Articular chondrocyte of knee joint (primary cell): ENCODE data around the gene IFRD1. TPM values are rescaled to one million over a fixed set of nuclear protein-coding genes. Genes with fewer than 3 reads are reported as not detected.

Experiments
- small RNA-seq: library from RNA; depleted of rRNA; stranded (forward); fragments of <200 nt; gene quantifications from one replicate; pipeline ENCODE3, GENCODE V24; 2012
- total RNA-seq: library from RNA; depleted of rRNA; stranded (reverse); fragments of >200 nt; gene quantifications from 2 replicates; pipeline ENCODE4 v1.2.3, GENCODE V29; 2012

Gene IFRD1, protein sequence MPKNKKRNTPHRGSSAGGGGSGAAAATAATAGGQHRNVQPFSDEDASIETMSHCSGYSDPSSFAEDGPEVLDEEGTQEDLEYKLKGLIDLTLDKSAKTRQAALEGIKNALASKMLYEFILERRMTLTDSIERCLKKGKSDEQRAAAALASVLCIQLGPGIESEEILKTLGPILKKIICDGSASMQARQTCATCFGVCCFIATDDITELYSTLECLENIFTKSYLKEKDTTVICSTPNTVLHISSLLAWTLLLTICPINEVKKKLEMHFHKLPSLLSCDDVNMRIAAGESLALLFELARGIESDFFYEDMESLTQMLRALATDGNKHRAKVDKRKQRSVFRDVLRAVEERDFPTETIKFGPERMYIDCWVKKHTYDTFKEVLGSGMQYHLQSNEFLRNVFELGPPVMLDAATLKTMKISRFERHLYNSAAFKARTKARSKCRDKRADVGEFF
- 60.5 and 65.2 TPM in 2 replicates for total RNA-seq

DNA sequence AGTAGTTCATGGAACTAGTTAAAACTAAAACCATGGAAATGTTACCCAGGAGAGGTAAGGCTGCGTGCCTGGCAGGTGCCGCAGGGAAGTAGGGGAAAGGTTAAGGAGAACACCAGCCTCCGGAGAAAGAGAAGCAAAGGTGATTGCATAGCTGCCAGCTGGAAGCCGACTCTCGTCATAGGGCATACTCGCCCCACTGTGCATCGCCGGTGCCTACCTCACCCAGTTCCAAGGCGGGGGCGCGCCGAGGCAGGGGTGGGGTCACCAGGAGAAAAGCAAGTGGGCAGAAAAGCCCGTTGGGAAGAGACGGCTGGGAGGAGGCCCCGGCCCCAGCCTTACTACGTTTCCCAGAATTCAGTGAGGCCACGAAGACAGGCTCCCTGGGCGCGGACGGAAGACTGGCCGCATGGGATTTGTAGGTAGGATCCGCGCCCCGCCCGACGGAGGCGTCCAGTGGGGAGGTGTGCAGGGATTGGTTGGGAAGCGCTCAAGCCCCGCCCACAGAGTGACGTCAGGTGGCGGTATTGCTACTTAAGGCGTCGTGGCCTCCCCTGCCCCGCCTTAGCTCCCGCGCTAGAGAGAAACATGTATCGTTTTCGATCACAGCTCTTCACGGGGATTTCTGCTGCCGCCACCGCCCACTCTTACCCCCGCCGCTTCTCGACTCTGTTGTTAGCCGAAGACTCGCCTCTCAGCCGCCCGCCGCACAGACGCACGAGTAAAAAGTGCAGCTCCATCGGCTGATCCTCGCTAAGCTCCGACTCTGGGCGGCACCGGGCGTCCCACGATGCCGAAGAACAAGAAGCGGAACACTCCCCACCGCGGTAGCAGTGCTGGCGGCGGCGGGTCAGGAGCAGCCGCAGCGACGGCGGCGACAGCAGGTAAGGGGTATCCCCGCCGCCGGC, at the start of gene IFRD1:
Gene IFRD1 (plus strand): TSS at position 559 of the 905 bp plus-strand sequence. CDS start 229 bp downstream, at position 788.

Small RNAs within 50 kb of the gene (small RNA-seq; reads per million reads assigned to genes)
- gene AC079741.1 = not detected

Other genes starting within 250 kb of the IFRD1 start
- gene DOCK4, start 244.1 kb upstream of the IFRD1 start, total RNA-seq = 23.9 and 32.6 TPM in 2 replicates
- 53.3 and 55.1 TPM in 2 replicates for gene ZNF277, start 243.8 kb upstream of the IFRD1 start, total RNA-seq
- 0.65 TPM in 2 replicates for gene LSMEM1, start 30.5 kb downstream of the IFRD1 start, total RNA-seq